ENCODE data around the gene RBL1. TPM values are rescaled to one million over a fixed set of nuclear protein-coding genes. Genes with fewer than 3 reads are reported as not detected.

RBL1 gene
- polyA plus RNA-seq: 0.08 and 0.17 TPM in 2 replicates

GRCh38 chr20:37095599-37096414 lies at the start of gene RBL1:
Gene RBL1 (minus strand): TSS chr20:37095997. CDS start chr20:37095928, 69 bp downstream.

GRCh38 chr20:36951198-36951978 lies 144.4 kb downstream of the RBL1 start, which contains the start of gene SAMHD1:
Gene SAMHD1 (minus strand): TSS chr20:36951708. CDS start chr20:36951643, 65 bp downstream.

Other genes starting within 250 kb of the RBL1 start
- not detected in 2 replicates for gene TLDC2, start 219.9 kb downstream of the RBL1 start, polyA plus RNA-seq
- 9.6 and 17.9 TPM in 2 replicates for gene SAMHD1, start 144.3 kb downstream of the RBL1 start, polyA plus RNA-seq
- gene RPN2, start 83.3 kb upstream of the RBL1 start, polyA plus RNA-seq: 148 and 159 TPM in 2 replicates
- gene MROH8, start 83.6 kb upstream of the RBL1 start, polyA plus RNA-seq: 3.8 TPM in 2 replicates
- gene GHRH, start 165.8 kb upstream of the RBL1 start, polyA plus RNA-seq: not detected in 2 replicates
- 44.9 and 45.9 TPM in 2 replicates for gene MANBAL, start 193.7 kb upstream of the RBL1 start, polyA plus RNA-seq